PC-9 (cell line): Measurements from ENCODE around the gene GABARAPL2. TPM values are rescaled to one million over a fixed set of nuclear protein-coding genes. Genes with fewer than 3 reads are reported as not detected.

ENCODE experiments used
- BruUV-seq: library from RNA; stranded (reverse); fragments of 400-500 nt; replicated peaks from 2 replicates; lab custom pipeline; 2021; lab: Mats Ljungman, UMichigan
- CTCF ChIA-PET: fragments of 300-600 bp; sonication (Branson Sonifier 250); formaldehyde crosslinking; loops from one replicate; lab custom pipeline; 2022; ENCODE audit warnings: antibody characterized with exemption; lab: Charles Lee
- POLR2A ChIA-PET: fragments of 300-600 bp; sonication (Branson Sonifier 250); formaldehyde crosslinking; loops from one replicate; lab custom pipeline; 2022; ENCODE audit warnings: antibody characterized with exemption; ENCODE audit not compliant: unreplicated experiment; lab: Charles Lee
- DNase-seq, 2 experiments: peaks; one replicate each; pipeline versions ENCODE4 v3.0.0 to v3.0.0-alpha.2; 2015 to 2022; ENCODE audit warnings: mixed read lengths in 1 of 2
- H2AFZ ChIP-seq: fragments of 200-600 bp; sonication (generic); 2 replicates; pipeline ENCODE4 v1.8.1; 2017; ENCODE audit warnings: antibody characterized with exemption
- H3F3A ChIP-seq: fragments of 200-600 bp; sonication (generic); 2 replicates; pipeline ENCODE4 v1.8.1; 2017; ENCODE audit warnings: antibody characterized with exemption, mild to moderate bottlenecking, low read depth; ENCODE audit not compliant: insufficient read depth
- H3K27ac ChIP-seq: fragments of 200-600 bp; sonication (generic); 2 replicates; pipeline ENCODE4 v1.6.1; 2016; ENCODE audit warnings: mixed run types
- H3K27me3 ChIP-seq: fragments of 200-600 bp; sonication (generic); 2 replicates; pipeline ENCODE4 v1.6.1; 2016; ENCODE audit warnings: low read depth, mixed run types; ENCODE audit not compliant: insufficient read depth
- H3K36me3 ChIP-seq: fragments of 200-600 bp; sonication (generic); 2 replicates; pipeline ENCODE4 v1.6.1; 2016; ENCODE audit warnings: low read depth, mixed run types
- H3K4me1 ChIP-seq: fragments of 200-600 bp; sonication (generic); replicated peaks from 2 replicates; pipeline ENCODE4 v1.6.1; 2016; ENCODE audit warnings: mixed run types; ENCODE audit not compliant: insufficient read depth
- H3K4me2 ChIP-seq: fragments of 200-600 bp; sonication (generic); 2 replicates; pipeline ENCODE4 v1.6.1; 2017; ENCODE audit warnings: mixed run types
- H3K4me3 ChIP-seq: fragments of 200-600 bp; sonication (generic); 2 replicates; pipeline ENCODE4 v1.6.1; 2016; ENCODE audit warnings: mixed run types
- H3K79me2 ChIP-seq: fragments of 200-600 bp; sonication (generic); 2 replicates; pipeline ENCODE4 v1.6.1; 2017; ENCODE audit warnings: low read depth, mixed run types
- H3K9me2 ChIP-seq: fragments of 200-600 bp; sonication (generic); 2 replicates; pipeline ENCODE4 v1.8.1; 2017; ENCODE audit warnings: mild to moderate bottlenecking; ENCODE audit not compliant: insufficient read depth
- H3K9me3 ChIP-seq: fragments of 200-600 bp; sonication (generic); 2 replicates; pipeline ENCODE4 v1.8.1; 2016; ENCODE audit warnings: low read depth; ENCODE audit not compliant: insufficient read depth
- H4K20me1 ChIP-seq: fragments of 200-600 bp; sonication (generic); 2 replicates; pipeline ENCODE4 v1.8.1; 2017; ENCODE audit not compliant: insufficient read depth
- CTCF ChIP-seq: fragments of 200-600 bp; sonication (generic); conservative IDR thresholded peaks from 2 replicates; pipeline ENCODE4 v1.6.1; 2017; ENCODE audit warnings: mixed run types, antibody characterized with exemption, mild to moderate bottlenecking, moderate library complexity
- EZH2 ChIP-seq: fragments of 200-600 bp; sonication (generic); IDR thresholded peaks from 2 replicates; pipeline ENCODE4 v1.8.0; 2017; ENCODE audit warnings: antibody characterized with exemption, low read depth
- intact Hi-C: fragments of 100-400 bp; cut with micrococcal nuclease; formaldehyde crosslinking; loops from one replicate; pipeline ENCODE4 v1.10.0; 2022; ENCODE audit not compliant: unreplicated experiment
- total RNA-seq: library from RNA; stranded (reverse); gene quantifications from 2 replicates; pipeline ENCODE4 v1.2.3, GENCODE V29; 2021

GABARAPL2 gene
- total RNA-seq, 1 experiment from 2014 or later = 103 TPM

GRCh38 chr16:75529959-75530358 lies 36.2 kb upstream of the GABARAPL2 start:
- no peak overlapping the region for H3K4me3 ChIP-seq
- no peaks in the 10 kb centered on the region for H3K4me1 ChIP-seq
- TF ChIP-seq CTCF (no peak), EZH2 (no peak)
- intact Hi-C loops = no loop called here
- no peaks in the 10 kb centered on the region for H3K79me2 ChIP-seq
- H3K36me3 ChIP-seq = no peaks in the 10 kb centered on the region
- POLR2A ChIA-PET = no interaction called here
- no peaks in the 10 kb centered on the region for H3K27me3 ChIP-seq
- no peaks in the 10 kb centered on the region for H3F3A ChIP-seq
- no peak overlapping the region for H3K27ac ChIP-seq
- DNase-seq = no peak
- H3K9me2 ChIP-seq = no peaks in the 10 kb centered on the region
- no TSS peak for BruUV-seq
- no peak overlapping the region for H2AFZ ChIP-seq
- CTCF ChIA-PET = no interaction called here
- no peaks in the 10 kb centered on the region for H3K9me3 ChIP-seq
- no peak overlapping the region for H3K4me2 ChIP-seq
- H4K20me1 ChIP-seq = no peaks in the 10 kb centered on the region

- BruUV-seq = no TSS peak
- Histone ChIP-seq H3F3A (no peaks in the 10 kb centered on the region), H4K20me1 (no peaks in the 10 kb centered on the region), H3K9me2 (no peaks in the 10 kb centered on the region), H2AFZ (no peak overlapping the region), H3K4me1 (no peaks in the 10 kb centered on the region), H3K4me2 (no peak overlapping the region), H3K27me3 (no peaks in the 10 kb centered on the region), H3K9me3 (no peaks in the 10 kb centered on the region), H3K27ac (no peak overlapping the region), H3K36me3 (no peaks in the 10 kb centered on the region), H3K79me2 (no peaks in the 10 kb centered on the region), H3K4me3 (no peak overlapping the region)
- no peak for DNase-seq
- TF ChIP-seq CTCF (no peak), EZH2 (no peak)
- ChIA-PET POLR2A (interaction anchor here (0.5 kb wide), 1 partner anchor 9 kb away, joined by 41 read pairs; no protein-coding TSS in a partner anchor), CTCF (interaction anchor here (0.6 kb wide), 1 partner anchor 1174 kb away, joined by 3 read pairs; no protein-coding TSS in a partner anchor)
- intact Hi-C loops = no loop called here
Observed at GRCh38 chr16:75532142-75532765, 33.9 kb upstream of the GABARAPL2 start.

- Histone ChIP-seq H3K27ac (no peak overlapping the region), H3K27me3 (no peaks in the 10 kb centered on the region), H2AFZ (no peak overlapping the region), H3K4me2 (no peak overlapping the region), H3K4me3 (no peak overlapping the region), H4K20me1 (no peaks in the 10 kb centered on the region), H3K79me2 (no peaks in the 10 kb centered on the region), H3K9me2 (no peaks in the 10 kb centered on the region), H3K36me3 (no peaks in the 10 kb centered on the region), H3K4me1 (no peaks in the 10 kb centered on the region), H3K9me3 (no peaks in the 10 kb centered on the region), H3F3A (no peaks in the 10 kb centered on the region)
- ChIA-PET CTCF (no interaction called here), POLR2A (no interaction called here)
- no peak for DNase-seq
- no peak for TF ChIP-seq EZH2
- BruUV-seq = no TSS peak
- intact Hi-C loops = no loop called here
Observed at GRCh38 chr16:75532791-75533190, 33.4 kb upstream of the GABARAPL2 start.
